IPS DF 6.9 (cell line): Measurements from ENCODE around the gene RIPK3.
A peak's percentile ranks its signal among the peaks of the same experiment; 100 is the strongest.

ENCODE experiments used
- DNase-seq: peaks from one replicate; pipeline ENCODE4 v3.0.0-alpha.2; 2013; ENCODE audit warnings: low read depth, low spot score
- H3K27ac ChIP-seq: one replicate; pipeline ENCODE4 v1.5.1; 2013; ENCODE audit warnings: low read length, control low read depth
- H3K27me3 ChIP-seq: 2 replicates; pipeline ENCODE4 v1.6.1; 2013; ENCODE audit warnings: mild to moderate bottlenecking, low read length; ENCODE audit not compliant: control insufficient read depth, insufficient read depth
- H3K36me3 ChIP-seq: 2 replicates; pipeline ENCODE4 v1.6.1; 2013; ENCODE audit warnings: low read length; ENCODE audit not compliant: control insufficient read depth, insufficient read depth
- H3K4me1 ChIP-seq: 2 replicates; pipeline ENCODE4 v1.6.1; 2013; ENCODE audit warnings: low read length; ENCODE audit not compliant: control insufficient read depth, insufficient read depth
- H3K4me3 ChIP-seq: 2 replicates; pipeline ENCODE4 v1.5.1; 2013; ENCODE audit warnings: mild to moderate bottlenecking, low read length
- H3K9me3 ChIP-seq: 2 replicates; pipeline ENCODE4 v1.6.1; 2013; ENCODE audit warnings: low read length, inconsistent platforms; ENCODE audit not compliant: control insufficient read depth, insufficient read depth
- WGBS: extraction: QIAGEN DNeasy Blood & Tissue Kit; methylation state at CpG from one replicate; pipeline ENCODE4 v1.1.7; 2013; ENCODE audit warnings: mixed read lengths, missing lambda C conversion rate; ENCODE audit not compliant: insufficient read length, insufficient coverage; 5-methylcytosine and 5-hydroxymethylcytosine counted together

Gene RIPK3

GRCh38 chr14:24348186-24348585, 8.4 kb upstream of the RIPK3 start:
- peaks cover 4% of the 10 kb centered on the region for H3K27me3 ChIP-seq

GRCh38 chr14:24347134-24347533, 7.3 kb upstream of the RIPK3 start:
- peaks cover 2% of the 10 kb centered on the region for H3K27me3 ChIP-seq
- H3K36me3 ChIP-seq: no peaks in the 10 kb centered on the region
- no peaks in the 10 kb centered on the region for H3K9me3 ChIP-seq
- WGBS: no CpG with 5 or more reads among the region's 1 CpG
- H3K4me1 ChIP-seq: no peaks in the 10 kb centered on the region
- H3K4me3 ChIP-seq: no peak overlapping the region
- no peak overlapping the region for H3K27ac ChIP-seq
- no peak for DNase-seq

More at GRCh38 chr14:24348186-24348585, 8.4 kb upstream of the RIPK3 start:
- H3K27ac ChIP-seq: no peak overlapping the region
- no peaks in the 10 kb centered on the region for H3K36me3 ChIP-seq
- no CpG with 5 or more reads among the region's 2 CpGs for WGBS
- no peak overlapping the region for H3K4me3 ChIP-seq
- no peaks in the 10 kb centered on the region for H3K9me3 ChIP-seq
- DNase-seq: no peak
- H3K4me1 ChIP-seq: no peaks in the 10 kb centered on the region

GRCh38 chr14:24343795-24344660, 4.2 kb upstream of the RIPK3 start:
- Histone ChIP-seq H3K9me3 (no peaks in the 10 kb centered on the region), H3K27me3 (peaks cover 22% of the 10 kb centered on the region; the same call in 1 of the 2 replicates), H3K4me3 (no peak overlapping the region), H3K27ac (no peak overlapping the region), H3K36me3 (no peaks in the 10 kb centered on the region), H3K4me1 (no peaks in the 10 kb centered on the region; the same call in 1 of the 2 replicates)
- DNase-seq: no peak
- WGBS: no CpG with 5 or more reads among the region's 7 CpGs

- Histone ChIP-seq H3K27ac (no peak overlapping the region), H3K4me1 (no peaks in the 10 kb centered on the region; the same call in none of the 2 replicates), H3K4me3 (no peak overlapping the region), H3K27me3 (peaks cover 33% of the 10 kb centered on the region), H3K9me3 (no peaks in the 10 kb centered on the region), H3K36me3 (no peaks in the 10 kb centered on the region)
- WGBS: no CpG with 5 or more reads among the region's 4 CpGs
- DNase-seq: no peak
Measured at GRCh38 chr14:24342889-24343288, 3.1 kb upstream of the RIPK3 start.

- Histone ChIP-seq H3K4me3 (no peak overlapping the region), H3K27me3 (peaks cover 54% of the 10 kb centered on the region), H3K36me3 (no peaks in the 10 kb centered on the region), H3K4me1 (peaks cover 1% of the 10 kb centered on the region), H3K9me3 (no peaks in the 10 kb centered on the region), H3K27ac (no peak overlapping the region)
- WGBS: no CpG with 5 or more reads among the region's 1 CpG
- DNase-seq: no peak
Measured at GRCh38 chr14:24340606-24341005, 815 bp upstream of the RIPK3 start.

GRCh38 chr14:24338843-24339242, 948 bp downstream of the RIPK3 start:
- H3K36me3 ChIP-seq: no peaks in the 10 kb centered on the region
- no peak overlapping the region for H3K27ac ChIP-seq
- no peaks in the 10 kb centered on the region for H3K9me3 ChIP-seq
- H3K27me3 ChIP-seq: peaks cover 70% of the 10 kb centered on the region
- DNase-seq: no peak
- H3K4me3 ChIP-seq: peak overlapping the region; percentile 38; the same call in 1 of the 2 replicates
- no CpG with 5 or more reads among the region's 14 CpGs for WGBS
- peaks cover 1% of the 10 kb centered on the region for H3K4me1 ChIP-seq

GRCh38 chr14:24337824-24338175, 2.0 kb downstream of the RIPK3 start:
- Histone ChIP-seq H3K4me1 (peaks cover 1% of the 10 kb centered on the region), H3K4me3 (no peak overlapping the region), H3K27ac (no peak overlapping the region), H3K27me3 (peaks cover 77% of the 10 kb centered on the region), H3K36me3 (no peaks in the 10 kb centered on the region), H3K9me3 (no peaks in the 10 kb centered on the region)
- WGBS: no CpG with 5 or more reads among the region's 8 CpGs
- DNase-seq: no peak

- H3K9me3 ChIP-seq: no peaks in the 10 kb centered on the region
- H3K36me3 ChIP-seq: no peaks in the 10 kb centered on the region
- no CpG with 5 or more reads among the region's 7 CpGs for WGBS
- no peak overlapping the region for H3K4me3 ChIP-seq
- no peak for DNase-seq
- H3K4me1 ChIP-seq: peaks cover 1% of the 10 kb centered on the region
- H3K27ac ChIP-seq: no peak overlapping the region
- peaks cover 78% of the 10 kb centered on the region for H3K27me3 ChIP-seq
Measured at GRCh38 chr14:24337144-24337823, 2.5 kb downstream of the RIPK3 start.

- no CpG with 5 or more reads among the region's 12 CpGs for WGBS
- Histone ChIP-seq H3K27me3 (peaks cover 71% of the 10 kb centered on the region), H3K9me3 (no peaks in the 10 kb centered on the region), H3K27ac (no peak overlapping the region), H3K36me3 (no peaks in the 10 kb centered on the region), H3K4me3 (no peak overlapping the region; the same call in 1 of the 2 replicates), H3K4me1 (peaks cover 3% of the 10 kb centered on the region)
- no peak for DNase-seq
Measured at GRCh38 chr14:24335461-24336171, 4.2 kb downstream of the RIPK3 start.
